Measurements from ENCODE around the gene PLAAT3. TPM values are rescaled to one million over a fixed set of nuclear protein-coding genes. Genes with fewer than 3 reads are reported as not detected.

Gene PLAAT3
- total and polyA plus RNA-seq, 2 of the 8 experiments (the other 6 are each of a cell fraction or from before 2014, with no cell fraction given): 109 to 190 TPM

DNA sequence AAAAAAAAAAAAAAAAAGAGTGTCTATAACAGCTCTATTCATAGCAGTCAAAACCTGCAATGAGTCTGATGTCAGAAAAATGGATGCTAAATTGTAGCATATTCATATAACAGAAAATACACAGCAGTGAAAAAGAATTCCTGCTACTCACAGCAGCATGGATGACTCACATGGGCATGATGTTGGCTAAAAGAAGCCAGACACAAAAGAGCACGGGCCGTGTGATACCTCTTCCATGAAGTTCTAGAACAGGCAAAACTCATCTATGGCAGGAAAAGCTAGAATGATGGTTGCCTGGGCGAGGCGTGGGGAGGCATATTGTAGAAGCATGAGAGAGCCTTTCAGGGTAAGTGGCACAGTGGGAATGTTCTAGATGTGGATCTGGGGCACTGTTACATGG, 18.9 kb downstream of the PLAAT3 start:
- no peak overlapping the region for H3K9ac ChIP-seq (replicated peaks in 1 of 4; ENCODE audit: extremely low read depth in 1 of 4, low read depth in 3 of 4, low read length in 3 of 4)
- no peak for FAIRE-seq
- no peak overlapping the region for H2BK120ac ChIP-seq (replicated peaks; ENCODE audit: low read depth, low read length)
- ChIA-PET POLR2A (ENCODE audit: partially characterized antibody) (no interaction called here), CTCF (ENCODE audit: partially characterized antibody) (interaction anchor here (1.0 to 2.4 kb wide), 4 partner anchors 9 to 117 kb away, joined by 3 to 9 read pairs (median 6); partner anchors contain the start of gene PLAAT4)
- H3K4me2 ChIP-seq (ENCODE audit: insufficient read depth in 1 of 2, low read depth in 2 of 2, low read length in 2 of 2): no peak overlapping the region
- WGBS, 2 experiments (ENCODE audit: extremely low coverage in 1 of 2, insufficient coverage in 1 of 2, insufficient read length in 1 of 2, insufficient replicate concordance in 2 of 2, low coverage in 1 of 2, low lambda C conversion rate in 2 of 2, missing lambda C conversion rate in 1 of 2): 90% methylated on average over 4 of the region's 4 CpGs; no CpG with 5 or more reads in 1 of the 2 experiments
- H3K18ac ChIP-seq (ENCODE audit: extremely low read depth, low read length): no peak overlapping the region
- peaks cover 0 to 37% (median 18%) of the 10 kb centered on the region in 4 experiments; a peak in 6 of 8 replicates for H3K36me3 ChIP-seq (ENCODE audit: control insufficient read depth in 2 of 4, insufficient read depth in 4 of 4, low read length in 3 of 4)
- TF ChIP-seq HDAC6 (IDR thresholded peaks at IDR 0.05; ENCODE audit: low read depth, low read length) (no peak), RAD21 (IDR thresholded peaks at IDR 0.05 in 1 of 2, conservative IDR thresholded peaks at IDR 0.05 in 1 of 2; ENCODE audit: low read depth in 2 of 2, low read length in 2 of 2) (no peak), KDM5A (IDR thresholded peaks at IDR 0.05; ENCODE audit: low read length) (no peak), TBP (IDR thresholded peaks at IDR 0.05; ENCODE audit: low read depth, low read length) (no peak), JUN (IDR thresholded peaks at IDR 0.05; ENCODE audit: low read depth, low read length) (no peak), KDM1A (IDR thresholded peaks at IDR 0.05; ENCODE audit: borderline replicate concordance, low read length) (no peak), MAFK (IDR thresholded peaks at IDR 0.05; ENCODE audit: low read depth, low read length) (no peak), SUZ12 (IDR thresholded peaks at IDR 0.05; ENCODE audit: low read length) (no peak)
- TF ChIP-seq, protein P1, sequence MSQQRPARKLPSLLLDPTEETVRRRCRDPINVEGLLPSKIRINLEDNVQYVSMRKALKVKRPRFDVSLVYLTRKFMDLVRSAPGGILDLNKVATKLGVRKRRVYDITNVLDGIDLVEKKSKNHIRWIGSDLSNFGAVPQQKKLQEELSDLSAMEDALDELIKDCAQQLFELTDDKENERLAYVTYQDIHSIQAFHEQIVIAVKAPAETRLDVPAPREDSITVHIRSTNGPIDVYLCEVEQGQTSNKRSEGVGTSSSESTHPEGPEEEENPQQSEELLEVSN (IDR thresholded peaks at IDR 0.05): no peak
- H4K8ac ChIP-seq (ENCODE audit: extremely low read depth, insufficient read depth, low read length): no peak overlapping the region
- no peak overlapping the region for H3K23ac ChIP-seq (ENCODE audit: insufficient read length)
- no peaks in the 10 kb centered on the region for H3K27me3 ChIP-seq (replicated peaks in 1 of 4; ENCODE audit: control insufficient read depth in 3 of 4, extremely low read depth in 1 of 4, insufficient read depth in 3 of 4, low read length in 3 of 4)
- H3K79me2 ChIP-seq (ENCODE audit: control insufficient read depth in 1 of 2, insufficient read depth in 2 of 2, low read length in 2 of 2): peaks cover 0 to 17% of the 10 kb centered on the region in 2 experiments; a peak in 2 of 4 replicates
- no peak overlapping the region for H2BK5ac ChIP-seq (ENCODE audit: low read depth, low read length)
- no peak overlapping the region for H3K27ac ChIP-seq (ENCODE audit: low read depth, low read length)
- peaks cover 2 to 12% of the 10 kb centered on the region in 2 experiments for H4K20me1 ChIP-seq (replicated peaks in 1 of 2; ENCODE audit: control insufficient read depth in 1 of 2, insufficient read depth in 2 of 2, low read length in 2 of 2)
- H3K9me3 ChIP-seq (ENCODE audit: insufficient read depth in 2 of 2, low read depth in 1 of 2, low read length in 1 of 2): peaks cover 0 to 2% of the 10 kb centered on the region in 2 experiments; a peak in 2 of 4 replicates
- no peak overlapping the region for H2AK5ac ChIP-seq (ENCODE audit: low read depth, low read length)
- H3K23me2 ChIP-seq (ENCODE audit: low read depth, low read length): no peaks in the 10 kb centered on the region
- no peak overlapping the region for H2BK15ac ChIP-seq (ENCODE audit: low read length)
- H2BK12ac ChIP-seq (ENCODE audit: low read depth, low read length): no peak overlapping the region
- no peak overlapping the region for H2BK20ac ChIP-seq (ENCODE audit: low read length)
- no peak overlapping the region for H3K56ac ChIP-seq (replicated peaks; ENCODE audit: insufficient read length, low read depth, low read length)
- H3K4me1 ChIP-seq (replicated peaks in 1 of 4; ENCODE audit: control insufficient read depth in 3 of 4, insufficient read depth in 4 of 4, low read length in 3 of 4): 0 out of 7 replicates have a peak, but pooled peaks cover 0 to 3% (median 0%) of the 10 kb centered on the region in 4 experiments
- no peak overlapping the region for H4K91ac ChIP-seq (replicated peaks; ENCODE audit: insufficient read length, low read length)
- no peak for DNase-seq (ENCODE audit: low read depth in 1 of 2, low spot score in 2 of 2)
- H2AFZ ChIP-seq (ENCODE audit: low read length): no peak overlapping the region
- no peak overlapping the region for H3K14ac ChIP-seq (ENCODE audit: insufficient read length)
- no peak overlapping the region for H4K5ac ChIP-seq (ENCODE audit: insufficient read length, low read depth, low read length)
- H3K79me1 ChIP-seq (ENCODE audit: low read depth, low read length): peaks cover 9% of the 10 kb centered on the region
- no peak overlapping the region for H3K4me3 ChIP-seq (ENCODE audit: extremely low read depth in 1 of 4, insufficient read depth in 2 of 4, low read depth in 3 of 4, low read length in 4 of 4)
- no peak overlapping the region for H3K4ac ChIP-seq (replicated peaks; ENCODE audit: insufficient read length, low read depth, low read length)
